Right lobe of liver (tissue), 6 donors: ENCODE results near the gene SLC39A10. TPM values are rescaled to one million over a fixed set of nuclear protein-coding genes. Genes with fewer than 3 reads are reported as not detected.

Source experiments
- ATAC-seq, 4 donors: fragments of 200-7000 bp; cut with Tn5 transposase; one replicate each; pipeline ENCODE4 v1.9.1; 2020; ENCODE audit warnings: mild to moderate bottlenecking in 4 of 4, moderate library complexity in 4 of 4
- DNase-seq, 3 donors: peaks; one replicate each; pipeline ENCODE4 v3.0.0-alpha.2; 2020
- H3K27ac ChIP-seq, 3 donors: fragments of 200-600 bp; one replicate each; pipeline ENCODE4 v1.8.0; 2022
- H3K27me3 ChIP-seq, 2 donors: fragments of 200-600 bp; one replicate each; pipeline ENCODE4 v1.8.0; 2022
- H3K36me3 ChIP-seq, 4 donors: fragments of 200-600 bp; sonication (generic) in 1 of 4; one replicate each; pipeline versions ENCODE4 v1.5.1 to v1.8.0; 2017 to 2022; ENCODE audit warnings: control low read depth in 1 of 4
- H3K4me1 ChIP-seq, 4 donors: fragments of 200-600 bp; sonication (generic) in 1 of 4; one replicate each; pipeline versions ENCODE4 v1.5.1 to v1.8.0; 2017 to 2022; ENCODE audit warnings: control low read depth in 1 of 4
- H3K4me3 ChIP-seq, 3 donors: fragments of 200-600 bp; one replicate each; pipeline ENCODE4 v1.8.0; 2022
- H3K9me3 ChIP-seq, 4 donors: fragments of 200-600 bp; sonication (generic) in 1 of 4; one replicate each; pipeline versions ENCODE4 v1.5.1 to v1.8.0; 2017 to 2022; ENCODE audit warnings: control low read depth in 1 of 4
- CTCF ChIP-seq, 4 donors: fragments of 200-600 bp in 3 of 4; fragments of 450-650 bp in 1 of 4; IDR thresholded peaks; one replicate each; pipeline versions ENCODE4 v1.5.1 to v1.8.0; 2016 to 2022; ENCODE audit warnings: antibody characterized with exemption in 4 of 4, mild to moderate bottlenecking in 2 of 4
- POLR2A ChIP-seq: fragments of 450-650 bp; IDR thresholded peaks from one replicate; pipeline ENCODE4 v1.6.1; 2017; ENCODE audit warnings: antibody characterized with exemption, mild to moderate bottlenecking
- WGBS: methylation state at CpG from one replicate; pipeline ENCODE4 v1.1.6; 2018; ENCODE audit warnings: low coverage, low lambda C conversion rate; ENCODE audit not compliant: insufficient coverage; ENCODE audit errors: missing lambda C conversion rate; 5-methylcytosine and 5-hydroxymethylcytosine counted together
- intact Hi-C, 2 donors: fragments of 100-400 bp; cut with DNase I; formaldehyde crosslinking; loops; one replicate each; pipeline versions ENCODE4 v1.11.2 to v1.14.1; 2022
- total RNA-seq, 6 experiments: library from RNA; depleted of rRNA in 2 of 6; stranded (reverse); fragments of >200 nt in 2 of 6; fragmentation: NEBNext Ultra II Directional in 3 of 6; extraction: Animal tissue kit (Norgen Biotek cat#: 25700) in 3 of 6; gene quantifications; one replicate each; pipeline versions ENCODE4 v1.1.0 to v1.2.4, GENCODE V29; 2016 to 2023
- donor health status: DM: no; HTN: yes; CAD: no.
- donor health status: DM: no; HTN: no; CAD: no.
- donor health status: DM: no; HTN: no; CAD: no.
- donor health status: DM: no; HTN: yes; CAD: no.
- donor health status: DM: no; HTN: yes; CAD: no.

Gene SLC39A10
- total RNA-seq, 6 experiments from 2014 or later, result 3.5 to 5.2 (median 4.6) TPM

GRCh38 chr2:195709901-195710806 is 53.1 kb downstream of the SLC39A10 start:
- H3K9me3 ChIP-seq, result no peaks in the 10 kb centered on the region
- WGBS, result 88% methylated on average over 2 of the region's 2 CpGs
- no peak for ATAC-seq
- no peak overlapping the region for H3K4me3 ChIP-seq
- H3K27ac ChIP-seq, result no peak overlapping the region
- no peaks in the 10 kb centered on the region for H3K4me1 ChIP-seq
- H3K27me3 ChIP-seq, result no peaks in the 10 kb centered on the region
- TF ChIP-seq POLR2A (no peak), CTCF (IDR thresholded peaks at IDR 0.05) (no peak)
- intact Hi-C loops, result no loop called here
- DNase-seq, result no peak
- H3K36me3 ChIP-seq, result peaks cover 0 to 5% (median 0%) of the 10 kb centered on the region in 4 donors

GRCh38 chr2:195711478-195711877 is 54.5 kb downstream of the SLC39A10 start:
- no peak overlapping the region for H3K4me3 ChIP-seq
- no peaks in the 10 kb centered on the region for H3K9me3 ChIP-seq
- intact Hi-C loops, result no loop called here
- no peaks in the 10 kb centered on the region for H3K4me1 ChIP-seq
- peaks cover 0 to 5% (median 0%) of the 10 kb centered on the region in 4 donors for H3K36me3 ChIP-seq
- no peaks in the 10 kb centered on the region for H3K27me3 ChIP-seq
- TF ChIP-seq CTCF (IDR thresholded peaks at IDR 0.05), result no peak
- no peak for TF ChIP-seq POLR2A
- ATAC-seq (no peak), DNase-seq (no peak)
- H3K27ac ChIP-seq, result no peak overlapping the region

GRCh38 chr2:195716466-195716865 is 59.4 kb downstream of the SLC39A10 start:
- no peak for DNase-seq
- intact Hi-C loops, result no loop called here
- 89% methylated on average over 4 of the region's 4 CpGs for WGBS

GRCh38 chr2:195721042-195721441 is 64.0 kb downstream of the SLC39A10 start:
- 96% methylated on average over 2 of the region's 2 CpGs for WGBS
- TF ChIP-seq POLR2A (no peak), CTCF (IDR thresholded peaks at IDR 0.05) (no peak)
- Histone ChIP-seq H3K27ac (no peak overlapping the region), H3K36me3 (peaks cover 0 to 3% (median 0%) of the 10 kb centered on the region in 4 donors), H3K27me3 (no peaks in the 10 kb centered on the region), H3K9me3 (no peaks in the 10 kb centered on the region), H3K4me1 (no peaks in the 10 kb centered on the region), H3K4me3 (no peak overlapping the region)
- DNase-seq (no peak), ATAC-seq (no peak)
- intact Hi-C loops, result no loop called here

More at GRCh38 chr2:195716466-195716865, 59.4 kb downstream of the SLC39A10 start:
- Histone ChIP-seq H3K36me3 (peaks cover 0 to 8% (median 0%) of the 10 kb centered on the region in 4 donors), H3K27ac (no peak overlapping the region), H3K27me3 (no peaks in the 10 kb centered on the region), H3K4me1 (no peaks in the 10 kb centered on the region), H3K4me3 (no peak overlapping the region), H3K9me3 (no peaks in the 10 kb centered on the region)
- TF ChIP-seq CTCF (IDR thresholded peaks at IDR 0.05), result no peak
- no peak for TF ChIP-seq POLR2A
- ATAC-seq, result no peak
